GM12892 (cell line): Measurements from ENCODE around the gene DTNB.

Experiments
- POLR2A ChIP-seq: IDR thresholded peaks from 2 replicates; pipeline ENCODE4 v1.6.1; 2011; ENCODE audit warnings: low read depth, low read length, control low read depth
- POLR2AphosphoS5 ChIP-seq: IDR thresholded peaks from 2 replicates; pipeline ENCODE4 v1.6.1; 2011; ENCODE audit warnings: low read depth, low read length, control low read depth

DNA sequence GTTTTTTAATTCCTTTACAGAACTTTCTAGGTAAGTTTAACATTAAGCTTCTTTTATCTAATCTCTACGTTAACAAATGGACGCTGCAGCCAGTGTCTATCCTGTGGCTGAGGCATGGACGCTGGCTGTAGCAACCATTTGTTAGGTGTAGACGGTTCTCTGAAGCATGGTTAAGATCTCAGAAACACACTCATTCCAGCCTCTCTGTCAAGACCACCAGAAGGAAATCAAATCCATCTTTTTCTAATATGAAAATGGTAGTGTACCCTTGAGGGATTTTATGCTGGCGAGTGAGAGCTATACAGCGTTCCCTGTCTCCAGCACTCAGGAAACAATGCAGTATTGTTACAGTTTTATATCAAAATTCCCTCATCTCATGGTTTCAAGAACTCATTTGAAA lies 78.0 kb downstream of the DTNB start:
- TF ChIP-seq POLR2AphosphoS5: no peak
- no peak for TF ChIP-seq POLR2A
